GM15510 (cell line): ENCODE measurements around the gene CREB1.

ENCODE experiments used
- POLR2A ChIP-seq: IDR thresholded peaks from 3 replicates; pipeline ENCODE4 v1.6.1; 2011; ENCODE audit warnings: borderline replicate concordance; ENCODE audit not compliant: insufficient read length; ENCODE audit errors: extremely low read depth

Gene CREB1

DNA sequence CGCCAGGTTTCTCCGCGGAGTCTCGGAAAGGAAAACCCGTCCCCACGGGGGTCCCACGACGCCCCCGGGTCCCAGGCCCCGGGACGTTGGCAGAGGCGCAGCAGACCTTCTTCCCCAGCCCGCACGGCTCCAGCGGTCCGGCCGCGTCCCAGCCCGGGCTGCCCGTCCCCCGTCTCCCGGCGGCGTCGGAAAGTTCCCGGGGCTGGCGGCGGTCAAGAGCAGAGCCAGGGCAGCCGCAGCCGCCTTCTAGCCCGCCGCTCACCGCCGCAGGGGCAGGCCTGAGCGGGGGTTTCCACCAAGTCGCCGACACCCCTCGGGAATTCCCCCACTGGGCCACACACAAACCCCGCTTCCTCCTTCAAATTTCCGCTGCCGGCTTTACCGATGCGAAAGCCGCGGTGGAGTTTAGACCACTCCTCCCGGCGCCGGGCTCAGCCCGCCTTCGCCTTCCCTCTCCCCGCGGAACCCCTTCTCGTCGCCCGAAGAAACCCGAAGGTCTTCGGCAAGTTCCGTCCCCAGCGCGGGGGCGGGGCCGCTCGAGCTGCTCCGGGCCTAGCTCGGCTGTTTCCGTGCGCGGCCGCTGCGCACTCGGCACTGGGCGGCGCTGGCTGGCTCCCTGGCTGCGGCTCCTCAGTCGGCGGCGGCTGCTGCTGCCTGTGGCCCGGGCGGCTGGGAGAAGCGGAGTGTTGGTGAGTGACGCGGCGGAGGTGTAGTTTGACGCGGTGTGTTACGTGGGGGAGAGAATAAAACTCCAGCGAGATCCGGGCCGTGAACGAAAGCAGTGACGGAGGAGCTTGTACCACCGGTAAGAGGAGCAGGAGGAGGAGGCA is at the start of gene CREB1:
CREB1 (plus strand) TSS at position 633 of the 830 bp plus-strand sequence. CDS start 25,674 bp downstream, outside the sequence.
- TF ChIP-seq POLR2A: peak; percentile 75

GRCh38 chr2:207480521-207481040 is 49.2 kb upstream of the CREB1 start:
- no peak for TF ChIP-seq POLR2A

DNA sequence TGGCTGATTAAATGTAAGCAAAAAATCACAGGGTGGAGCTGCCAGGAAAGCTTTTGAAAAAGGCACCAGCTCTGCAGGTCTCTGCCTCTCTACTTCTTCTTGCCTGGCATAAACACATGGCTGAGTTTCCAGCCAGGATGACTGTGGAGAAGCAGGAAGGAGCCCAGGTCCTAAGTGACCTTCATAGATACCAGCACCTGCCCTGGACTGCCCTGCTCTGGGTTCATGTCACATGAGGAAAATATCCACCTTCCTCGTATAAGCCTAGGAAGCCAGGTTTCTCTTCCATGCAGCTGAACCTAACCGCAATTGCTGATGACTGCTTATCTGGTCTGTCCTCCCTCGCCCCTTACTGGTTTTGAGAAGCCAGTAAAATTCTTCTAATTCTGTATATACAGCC is 47.8 kb upstream of the CREB1 start:
- TF ChIP-seq POLR2A: no peak

- TF ChIP-seq POLR2A: no peak
These were observed 47.1 kb upstream of the CREB1 start for GRCh38 chr2:207482630-207483029.

GRCh38 chr2:207483066-207483465 is 46.7 kb upstream of the CREB1 start:
- no peak for TF ChIP-seq POLR2A

DNA sequence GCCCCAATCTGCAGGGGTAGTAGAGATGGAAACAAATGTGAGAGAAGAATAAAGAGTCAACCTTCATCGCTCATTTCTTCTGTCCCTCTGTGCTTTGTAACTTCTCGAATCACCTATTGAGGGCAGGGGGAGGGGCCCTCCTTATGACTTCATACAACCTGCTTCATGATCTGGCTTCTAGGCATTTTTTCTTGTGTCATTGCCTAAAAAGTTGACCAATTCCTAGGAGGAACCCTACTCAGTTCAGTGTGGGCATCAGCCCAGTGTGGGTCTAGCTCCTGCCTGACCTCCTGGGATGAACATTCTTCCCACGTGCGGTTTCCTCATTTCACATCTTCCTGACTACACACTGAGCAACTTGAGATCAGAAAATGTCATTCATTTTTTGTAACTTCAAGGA is 46.3 kb upstream of the CREB1 start:
- no peak for TF ChIP-seq POLR2A

- no peak for TF ChIP-seq POLR2A
These were observed 45.0 kb upstream of the CREB1 start for GRCh38 chr2:207484444-207485391.

DNA sequence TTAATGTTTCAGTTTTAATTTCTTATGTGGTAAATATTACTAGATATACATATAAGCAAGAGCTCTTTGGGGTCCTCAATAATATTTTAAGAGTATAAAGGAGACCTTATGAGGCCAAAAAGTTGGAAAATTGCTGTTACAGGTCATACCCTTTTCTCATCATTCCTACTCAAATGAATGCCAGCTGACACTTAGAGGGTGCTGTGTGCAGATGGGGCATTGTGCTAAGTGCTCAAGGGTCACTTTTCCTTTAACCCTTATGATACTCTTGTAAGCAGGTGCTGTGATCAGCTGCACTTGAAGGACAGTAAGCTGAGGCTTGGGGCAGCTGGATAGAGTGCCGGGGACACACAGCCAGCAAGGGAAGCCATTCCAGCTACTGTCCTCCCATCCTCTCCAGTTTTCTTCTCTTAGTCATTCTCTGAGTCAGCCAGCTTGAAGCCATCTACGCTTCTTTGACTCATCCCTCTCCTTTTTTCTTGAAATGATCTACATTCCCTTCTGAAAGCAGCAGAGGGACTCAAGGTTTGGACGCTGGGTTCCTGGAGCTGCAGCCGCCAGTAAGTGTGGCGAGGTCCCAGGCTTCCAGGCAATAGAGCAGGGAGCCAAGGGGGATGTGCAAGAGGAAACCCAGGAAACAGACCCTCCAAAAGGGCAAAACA is 42.0 kb upstream of the CREB1 start:
- TF ChIP-seq POLR2A: no peak

GRCh38 chr2:207489251-207489650 is 40.5 kb upstream of the CREB1 start:
- TF ChIP-seq POLR2A: no peak

GRCh38 chr2:207490441-207490840 is 39.3 kb upstream of the CREB1 start:
- no peak for TF ChIP-seq POLR2A

DNA sequence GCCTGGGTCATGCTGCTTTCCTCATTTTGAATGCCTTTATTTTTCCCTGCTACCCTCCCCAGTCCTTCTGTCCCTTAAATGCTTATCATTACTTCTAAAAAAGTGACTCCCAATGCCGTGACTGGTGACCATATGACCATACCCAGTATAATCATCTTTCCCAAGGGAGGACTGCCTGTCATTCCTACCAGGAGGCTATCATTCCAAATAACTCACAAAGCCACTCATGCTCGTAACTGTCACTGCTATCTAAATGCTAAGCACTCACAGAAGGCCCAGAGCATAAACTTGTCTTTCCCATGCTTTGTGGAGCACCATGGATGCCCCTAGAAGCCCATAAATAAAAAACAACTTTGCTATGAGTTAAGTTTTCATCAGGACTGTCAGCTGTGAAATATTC is 38.7 kb upstream of the CREB1 start:
- TF ChIP-seq POLR2A: no peak

DNA sequence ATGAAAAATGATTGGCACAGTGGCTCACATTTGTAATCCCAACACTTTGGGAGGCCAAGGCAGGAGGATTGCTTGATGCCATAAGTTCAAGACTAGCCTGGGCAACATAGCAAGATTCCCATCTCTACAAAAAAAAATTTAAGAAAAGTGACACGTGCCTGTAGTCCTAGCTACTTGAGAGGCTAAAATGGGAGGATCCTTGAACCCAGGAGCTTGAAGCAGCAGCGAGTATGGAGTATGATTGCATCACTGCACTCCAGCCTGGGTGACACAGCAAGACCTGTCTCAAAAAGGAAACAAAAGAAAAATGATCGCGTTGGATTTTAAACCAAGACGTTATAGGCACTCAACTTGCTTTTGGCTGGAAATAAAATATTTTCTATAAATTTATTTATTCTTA is 37.8 kb upstream of the CREB1 start:
- TF ChIP-seq POLR2A: no peak

- no peak for TF ChIP-seq POLR2A
These were observed 37.3 kb upstream of the CREB1 start for GRCh38 chr2:207492461-207492860.

- TF ChIP-seq POLR2A: no peak
These were observed 35.6 kb upstream of the CREB1 start for GRCh38 chr2:207494137-207494536.

GRCh38 chr2:207497596-207497995 is 32.2 kb upstream of the CREB1 start:
- TF ChIP-seq POLR2A: no peak
